HG03095 (cell line): ENCODE data around the gene CPEB4.
A peak's percentile ranks its signal among the peaks of the same experiment; 100 is the strongest.

Experiments
- ATAC-seq: cut with Tn5 transposase; IDR thresholded peaks from one replicate; pipeline ENCODE4 v1.9.1; 2021; ENCODE audit warnings: moderate library complexity; ENCODE audit not compliant: unreplicated experiment

The CPEB4 gene

DNA sequence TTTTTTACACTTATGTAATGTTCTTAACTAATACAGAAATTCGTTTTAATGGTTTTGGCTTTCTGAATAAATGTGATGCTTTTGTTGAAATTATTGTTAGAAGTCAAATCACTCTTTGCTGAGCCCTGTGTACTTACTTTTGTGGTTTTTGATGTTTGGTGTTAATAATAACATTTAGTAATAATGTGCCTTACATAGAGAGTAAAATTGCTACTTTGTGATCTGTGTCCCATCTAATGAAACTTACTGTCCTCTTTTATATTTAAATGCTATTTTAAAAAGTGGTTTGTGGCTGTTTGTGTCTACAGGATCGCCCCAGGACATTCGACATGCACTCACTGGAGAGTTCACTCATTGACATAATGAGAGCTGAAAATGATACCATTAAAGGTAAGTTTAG, 22.1 kb downstream of the CPEB4 start:
- no peak for ATAC-seq

DNA sequence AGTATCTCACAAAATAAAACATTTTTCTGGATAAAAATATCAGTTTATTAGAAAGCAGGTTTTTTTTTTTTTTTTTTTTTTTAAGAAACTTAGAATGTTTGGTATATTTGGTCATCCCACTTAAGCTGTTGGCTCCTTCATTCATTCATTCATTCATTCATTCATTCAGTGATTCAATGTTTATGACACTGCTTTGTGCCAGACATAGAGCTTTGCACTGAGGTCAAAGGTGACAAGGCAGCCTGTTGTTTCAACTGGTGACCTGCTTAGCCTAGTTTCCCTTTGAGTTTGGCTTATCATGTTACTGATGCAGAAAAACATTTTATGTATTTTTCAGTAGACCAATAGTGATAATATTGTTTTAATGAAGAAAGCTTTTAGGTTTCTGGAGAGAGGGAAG, 23.5 kb downstream of the CPEB4 start:
- ATAC-seq = no peak

DNA sequence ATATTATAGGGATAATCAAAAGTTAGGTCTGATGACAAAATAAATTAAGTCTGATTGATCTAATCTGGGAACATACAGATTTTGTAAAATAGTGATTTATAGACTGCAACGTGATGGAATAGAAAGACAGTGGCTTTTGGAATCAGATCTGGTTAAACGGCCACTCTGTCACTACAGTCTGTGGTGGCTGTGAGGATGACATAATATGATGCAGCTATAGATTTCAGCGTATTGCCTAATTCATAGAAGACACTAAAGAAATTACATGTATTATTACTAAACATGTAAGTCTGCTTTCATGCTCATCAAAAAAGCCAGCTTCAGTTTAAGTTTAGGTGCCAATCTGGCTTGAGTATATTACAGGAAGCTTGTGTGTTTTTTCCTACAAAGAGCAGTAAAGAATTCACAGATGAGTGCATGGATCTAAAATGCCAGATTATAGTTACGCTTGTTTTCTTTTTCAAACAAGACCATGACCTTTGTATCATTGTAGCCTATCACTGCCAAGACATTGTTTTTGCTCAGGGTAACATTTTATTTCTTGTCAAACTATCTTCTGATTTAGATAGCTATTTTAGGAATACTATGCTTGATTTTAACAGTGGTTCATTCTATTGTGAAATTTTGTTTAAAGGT, 25.7 kb downstream of the CPEB4 start:
- no peak for ATAC-seq

DNA sequence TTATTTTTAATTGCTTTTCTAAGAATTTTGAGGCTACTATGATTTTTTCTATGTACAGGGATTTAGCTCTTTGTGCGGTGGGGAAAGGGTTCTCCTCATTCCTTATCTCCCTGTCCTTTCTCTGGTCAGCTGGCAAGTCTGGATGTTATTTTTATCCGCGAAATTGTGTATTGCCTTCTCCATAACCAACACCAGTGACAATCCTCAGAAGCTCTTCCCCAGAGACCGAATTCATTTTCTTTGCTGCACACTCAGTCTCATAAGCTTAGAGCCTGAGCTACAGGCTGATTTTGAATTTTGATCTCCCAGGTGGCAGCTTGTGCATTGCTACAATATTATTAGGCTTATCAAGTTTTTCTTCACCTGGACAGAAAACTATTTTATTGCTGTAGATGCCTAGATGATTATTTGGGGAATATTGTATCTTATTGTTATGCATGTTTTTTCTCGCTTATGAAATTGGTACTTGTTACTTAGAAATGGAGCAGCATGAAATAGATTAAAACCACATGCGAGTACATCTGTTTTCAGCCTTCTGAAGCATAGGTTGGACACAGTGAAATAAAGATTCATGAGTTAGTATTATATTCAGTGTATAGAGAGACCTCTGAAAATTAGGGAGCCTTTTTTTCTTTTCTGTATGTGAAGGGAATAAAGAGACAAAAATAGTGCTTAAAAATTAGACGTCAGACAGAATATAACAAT, 27.3 kb downstream of the CPEB4 start:
- ATAC-seq = no peak

DNA sequence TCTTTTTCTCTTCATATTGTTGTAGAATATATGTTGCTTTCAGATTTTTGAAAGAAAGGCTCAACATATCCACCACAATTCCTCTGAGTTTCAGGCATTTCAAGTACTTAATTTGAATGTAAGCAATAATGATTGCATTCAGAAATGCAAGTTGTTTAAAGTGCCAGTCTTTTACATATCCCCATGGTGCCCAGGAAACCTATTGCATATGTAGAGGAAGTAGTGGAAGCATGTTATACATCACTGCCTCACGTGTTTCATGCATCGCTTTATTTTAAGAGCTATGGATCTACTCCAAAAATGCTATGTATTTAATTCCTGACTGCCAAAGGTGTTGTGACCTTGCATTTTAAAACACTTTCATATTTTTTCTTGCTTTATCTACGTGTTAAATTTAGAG, 28.1 kb downstream of the CPEB4 start:
- no peak for ATAC-seq

DNA sequence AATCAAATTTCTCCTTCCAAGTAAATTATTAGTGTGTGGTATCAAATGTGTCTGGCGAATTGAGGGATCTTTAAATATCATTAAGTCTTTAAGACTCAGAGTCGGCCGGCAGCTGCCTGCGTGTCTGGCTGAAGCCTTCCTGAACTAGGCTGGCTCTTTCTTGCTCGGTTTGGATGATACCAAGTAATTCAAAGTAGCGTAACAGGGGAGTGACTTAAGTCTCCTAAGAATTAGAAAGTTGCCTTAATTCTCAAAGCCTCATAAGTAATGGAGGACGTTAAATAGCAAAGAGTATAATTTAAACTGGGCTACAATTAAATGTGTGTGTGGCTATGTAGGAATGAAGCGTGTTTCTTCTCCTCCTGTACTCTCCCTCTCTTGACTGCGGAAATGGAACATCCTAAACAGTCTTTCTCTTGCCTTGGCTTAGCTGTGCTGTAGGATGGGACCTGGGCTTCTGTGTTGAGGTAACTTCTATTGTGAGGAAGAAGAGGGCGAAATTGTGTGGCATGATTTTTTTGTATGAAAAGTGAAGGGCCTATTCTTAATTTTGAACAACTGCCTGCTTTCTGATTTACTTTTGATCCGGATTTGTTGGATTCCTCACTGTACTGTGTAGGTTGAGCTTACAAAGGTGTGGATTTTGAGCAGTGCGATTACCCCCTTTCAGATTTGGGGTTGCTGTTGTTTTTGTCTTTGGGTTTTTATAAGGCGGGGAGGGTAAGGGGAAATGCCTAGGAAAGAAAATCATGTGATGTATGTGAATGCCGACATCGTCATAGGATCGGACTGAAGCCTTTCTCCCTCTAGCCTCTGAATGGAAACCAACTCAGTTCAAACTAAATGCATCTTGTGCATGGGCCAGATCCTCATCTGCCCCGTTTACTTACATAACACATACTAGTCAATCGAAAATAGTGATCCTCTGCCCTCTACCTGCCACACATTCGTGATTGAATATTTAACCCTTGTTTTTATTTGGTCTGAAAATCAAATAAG, 29.9 kb downstream of the CPEB4 start:
- ATAC-seq = peak; percentile 82

DNA sequence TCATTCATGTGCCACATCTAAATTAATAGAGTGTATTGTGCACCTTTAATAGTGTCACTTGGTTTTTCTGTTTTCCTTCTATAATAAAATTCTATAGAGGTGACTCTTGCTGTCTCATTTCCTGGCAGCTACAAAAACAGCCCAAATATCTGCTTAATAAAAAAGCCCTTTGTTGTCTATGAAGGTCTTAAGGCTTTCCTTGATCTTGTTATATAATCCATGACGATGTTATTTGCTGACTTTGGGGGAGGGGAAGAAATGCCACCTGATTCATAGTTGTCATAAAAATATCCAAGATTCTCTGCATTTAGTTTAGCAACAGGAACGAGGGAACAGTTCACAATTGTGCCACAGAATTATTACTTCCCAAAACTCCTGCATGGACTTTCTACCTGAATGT, 31.3 kb downstream of the CPEB4 start:
- no peak for ATAC-seq

DNA sequence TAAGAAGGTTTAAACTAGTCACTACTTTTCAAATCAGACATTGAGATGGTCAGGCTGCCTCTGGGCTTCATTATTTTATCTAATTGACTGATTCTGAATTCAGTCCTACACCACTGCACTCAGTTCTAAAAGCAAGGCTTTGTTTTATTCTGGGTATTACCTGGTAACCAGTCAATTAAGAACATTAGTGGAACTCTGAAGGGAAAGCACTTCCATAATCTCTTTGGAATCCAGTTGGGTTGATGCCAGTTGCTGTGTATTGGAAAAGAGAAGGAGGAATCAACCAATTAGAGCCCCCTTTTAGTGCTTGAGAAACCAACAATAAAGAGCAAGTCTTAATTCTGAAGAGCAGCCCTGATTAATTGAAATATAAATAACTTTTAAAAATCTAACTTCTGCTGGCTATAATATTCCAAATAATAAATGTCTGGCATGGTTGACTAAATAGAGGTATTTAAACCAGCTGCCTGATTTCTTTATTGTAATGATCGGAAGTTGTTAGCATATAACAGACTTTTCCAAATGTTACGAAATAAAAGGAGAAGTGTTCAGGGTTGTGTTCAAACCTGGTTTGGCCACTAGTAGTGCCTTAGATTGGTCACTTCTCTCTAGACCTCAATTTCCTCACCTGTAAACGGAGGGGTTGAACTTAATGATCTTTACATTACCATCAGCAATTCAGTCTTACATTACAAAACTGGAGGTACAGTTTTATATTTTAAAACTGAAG, 32.0 kb downstream of the CPEB4 start:
- ATAC-seq = no peak

DNA sequence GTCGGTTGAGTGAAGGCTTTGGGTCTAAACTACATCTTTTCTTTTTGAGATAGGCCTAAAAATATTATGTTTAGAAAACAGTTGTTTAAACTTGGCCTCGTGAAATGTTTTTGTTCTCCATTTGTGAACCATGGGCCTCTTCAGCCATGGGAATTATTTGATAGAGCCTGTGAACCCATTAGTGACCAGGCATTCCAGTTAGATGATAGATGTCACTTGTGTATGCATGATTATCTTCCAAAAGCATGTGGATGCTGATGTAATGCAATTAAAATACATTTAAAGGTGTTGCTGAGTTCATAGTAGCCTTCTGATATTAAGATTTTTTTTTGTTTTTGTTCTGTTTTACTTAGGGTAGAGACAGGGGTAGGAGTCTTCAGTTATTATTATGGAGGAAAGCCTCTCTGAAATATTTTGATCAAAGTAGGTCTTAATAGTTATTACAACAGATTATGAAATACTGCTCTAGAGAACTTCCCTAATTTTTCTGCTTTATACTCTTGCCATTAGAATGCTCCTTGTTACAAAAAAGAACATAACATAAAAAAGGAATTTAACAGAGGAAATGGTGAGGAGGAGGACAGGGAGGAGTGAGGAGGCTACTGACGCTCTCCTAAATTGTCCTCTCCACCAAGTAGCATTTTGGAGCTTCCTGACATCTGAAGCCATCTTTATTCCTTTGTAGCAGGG, 32.9 kb downstream of the CPEB4 start:
- ATAC-seq = no peak

DNA sequence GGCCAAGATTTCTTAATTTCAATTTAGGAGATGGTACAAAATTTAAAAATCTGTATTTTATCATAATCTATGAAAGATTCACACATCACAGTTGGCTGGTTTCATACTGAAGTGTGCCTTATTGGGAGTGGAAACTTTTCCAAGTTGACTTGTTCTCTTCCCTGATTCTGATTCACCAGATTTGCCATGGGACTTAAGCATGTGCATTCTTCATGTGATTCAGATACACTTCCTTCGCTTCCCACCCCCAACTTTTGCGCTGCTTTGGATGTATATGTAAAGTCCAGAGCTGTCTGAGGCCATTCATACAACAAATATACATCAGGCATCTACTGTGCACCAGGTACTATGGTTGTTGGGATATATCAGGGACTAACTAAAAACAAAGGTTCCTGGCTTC, 34.4 kb downstream of the CPEB4 start:
- no peak for ATAC-seq

DNA sequence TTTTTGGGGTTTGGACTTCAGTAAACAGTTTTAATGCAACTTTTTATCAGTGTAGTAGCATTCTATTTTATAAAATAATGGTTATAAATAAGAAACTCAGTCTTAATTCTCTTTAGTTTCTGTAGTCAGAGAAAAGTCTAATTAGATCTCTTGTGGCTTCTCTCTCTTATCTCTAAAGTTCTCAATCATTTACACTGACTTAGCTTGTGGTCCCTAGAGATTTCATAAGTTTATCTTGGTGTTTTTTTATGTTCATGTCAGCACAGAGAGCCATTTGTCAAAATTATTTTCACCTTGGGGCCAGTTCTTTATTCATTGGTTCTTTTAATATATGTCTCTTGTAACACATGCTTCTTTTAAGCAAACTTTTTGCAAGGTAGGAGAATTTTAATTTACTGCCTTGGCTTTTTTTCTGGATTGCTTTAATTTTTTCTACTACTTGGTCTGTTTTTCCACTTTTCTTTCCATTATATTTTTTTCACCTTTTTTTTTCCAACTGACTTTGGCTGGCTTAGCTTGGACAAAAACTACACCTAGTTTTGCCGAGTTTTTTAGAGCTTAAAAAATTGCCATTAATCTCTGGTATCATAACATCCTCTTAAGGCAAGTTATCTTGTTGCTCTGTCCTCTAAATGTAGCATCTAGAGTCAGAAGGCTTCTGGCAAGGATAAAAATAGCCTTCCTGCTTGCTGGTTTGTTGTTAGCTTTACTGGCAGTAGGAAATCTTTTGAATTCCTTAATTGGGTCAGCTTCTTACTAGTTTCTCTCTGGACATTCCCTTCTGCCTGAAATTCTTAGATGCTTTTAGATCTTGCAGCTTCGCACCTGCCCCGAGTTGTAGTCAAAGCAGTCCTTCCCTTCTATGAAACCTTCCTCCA, 35.3 kb downstream of the CPEB4 start:
- no peak for ATAC-seq

DNA sequence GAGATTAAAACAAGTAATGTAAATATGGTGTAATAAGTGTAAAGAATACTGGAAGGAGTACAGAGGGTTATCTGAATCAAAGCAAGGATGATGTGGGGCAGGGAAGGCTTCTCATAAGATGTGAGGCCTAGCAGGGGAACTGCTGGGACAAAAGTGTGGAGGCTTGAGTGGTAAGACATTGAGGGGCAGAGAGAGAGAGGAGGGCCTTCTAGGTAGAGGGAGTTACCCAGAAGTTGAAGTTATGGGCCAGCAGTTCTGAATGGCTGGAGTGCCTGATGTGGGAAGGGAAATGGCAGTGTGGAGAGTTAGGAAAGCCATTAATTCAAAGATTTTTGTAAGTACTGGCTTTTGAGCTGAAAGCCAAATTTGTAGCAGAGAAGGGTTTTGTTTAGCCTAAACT, 36.8 kb downstream of the CPEB4 start:
- ATAC-seq = no peak

DNA sequence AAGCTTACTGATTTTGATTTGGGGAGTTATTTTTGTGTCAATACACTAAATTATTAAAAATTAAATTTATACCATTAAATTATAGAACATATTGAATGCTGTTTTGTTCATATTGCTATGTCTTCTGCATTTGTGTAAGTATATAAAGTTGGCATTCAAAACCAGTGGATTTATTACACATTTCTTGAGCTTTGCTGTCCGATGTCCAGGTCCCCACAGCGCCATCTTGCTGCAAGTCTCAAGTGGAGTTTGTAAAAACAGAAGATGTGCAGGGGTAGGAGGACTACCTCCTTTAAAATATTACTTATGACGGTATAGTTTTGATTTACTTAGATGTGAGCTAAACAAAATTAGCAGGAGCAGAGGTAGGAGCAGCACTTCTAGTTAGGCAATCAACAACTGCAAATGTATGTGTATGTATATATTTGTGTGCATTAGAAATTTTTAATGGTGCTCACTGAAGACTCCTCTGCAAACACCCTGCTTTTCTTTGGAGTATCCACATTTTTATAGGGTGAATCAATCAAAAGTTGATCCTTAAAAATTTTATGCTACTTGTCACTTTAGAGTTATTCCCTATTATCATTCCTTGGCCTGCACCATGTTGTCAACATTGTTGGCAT, 37.4 kb downstream of the CPEB4 start:
- ATAC-seq = no peak

DNA sequence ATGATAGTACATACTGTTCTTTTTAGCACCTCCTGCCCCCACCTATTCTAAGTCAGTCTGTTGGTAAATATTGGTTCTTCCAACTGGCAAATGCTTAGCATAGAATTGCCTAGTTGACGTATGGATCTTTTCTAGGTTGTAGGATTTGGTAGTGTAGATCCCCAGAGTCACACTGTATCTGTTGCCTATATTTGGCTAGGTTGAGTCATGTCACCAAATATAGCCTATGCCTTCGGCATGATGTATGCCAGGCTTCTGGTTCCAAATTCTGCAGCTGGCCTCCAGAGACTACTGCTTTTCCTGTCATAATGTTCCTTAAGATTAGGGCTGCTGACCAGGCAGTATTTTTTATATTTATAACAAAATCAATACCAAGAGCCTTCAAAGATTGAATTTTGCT, 38.2 kb downstream of the CPEB4 start:
- ATAC-seq = no peak

DNA sequence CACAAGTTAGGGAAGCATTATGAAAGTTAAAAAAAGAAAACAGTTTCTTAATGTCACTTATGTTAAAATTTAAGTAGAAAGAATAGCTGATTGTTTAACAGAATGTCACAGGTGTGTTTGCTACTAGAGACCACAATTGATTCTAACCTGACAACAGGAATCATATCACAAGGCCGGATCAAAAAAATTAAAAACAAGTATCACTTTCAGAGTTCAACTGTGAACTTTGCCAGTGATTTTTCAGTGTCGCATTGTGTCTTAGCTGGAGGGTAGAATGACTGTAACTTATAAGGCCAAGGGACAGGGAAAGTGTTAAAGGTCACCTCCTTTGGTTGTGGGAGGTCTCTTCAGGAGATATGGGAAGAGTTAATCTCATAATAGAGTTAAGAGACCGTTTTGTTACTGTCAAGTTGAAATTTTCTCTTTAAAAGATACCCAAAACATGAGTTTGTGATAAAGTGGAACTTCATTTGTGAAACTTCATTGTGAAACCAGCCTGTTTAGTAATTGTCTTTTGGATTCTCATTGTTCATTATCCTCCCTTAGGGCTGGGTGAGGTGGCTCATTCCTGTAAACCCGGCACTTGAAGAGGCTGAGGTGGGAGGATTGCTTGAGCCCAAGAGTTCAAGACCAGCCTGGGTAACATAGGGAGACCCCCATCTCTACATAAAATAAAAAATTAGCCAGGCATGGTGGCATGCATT, 40.9 kb downstream of the CPEB4 start:
- no peak for ATAC-seq

DNA sequence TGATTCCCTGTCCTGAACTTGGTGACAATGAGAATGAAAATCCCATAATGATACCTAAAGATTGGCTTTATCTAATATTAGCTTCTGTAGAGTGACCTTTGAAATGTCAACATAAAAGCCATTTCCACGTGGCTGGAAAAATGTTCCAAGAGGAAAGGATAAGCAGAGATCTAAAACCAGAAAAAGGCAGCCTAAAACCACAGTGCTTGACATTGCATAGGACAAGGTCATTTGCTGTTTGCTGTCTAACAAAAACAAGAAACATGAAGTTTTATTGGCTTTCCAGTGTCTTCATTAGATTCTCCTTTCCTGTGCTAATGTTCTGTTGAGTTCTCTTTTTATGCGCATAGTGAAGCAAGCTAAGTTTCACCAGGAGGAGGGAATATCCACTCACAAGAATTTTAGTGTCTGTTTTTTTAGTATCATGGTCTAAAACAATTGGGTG, 44.6 kb downstream of the CPEB4 start:
- no peak for ATAC-seq

DNA sequence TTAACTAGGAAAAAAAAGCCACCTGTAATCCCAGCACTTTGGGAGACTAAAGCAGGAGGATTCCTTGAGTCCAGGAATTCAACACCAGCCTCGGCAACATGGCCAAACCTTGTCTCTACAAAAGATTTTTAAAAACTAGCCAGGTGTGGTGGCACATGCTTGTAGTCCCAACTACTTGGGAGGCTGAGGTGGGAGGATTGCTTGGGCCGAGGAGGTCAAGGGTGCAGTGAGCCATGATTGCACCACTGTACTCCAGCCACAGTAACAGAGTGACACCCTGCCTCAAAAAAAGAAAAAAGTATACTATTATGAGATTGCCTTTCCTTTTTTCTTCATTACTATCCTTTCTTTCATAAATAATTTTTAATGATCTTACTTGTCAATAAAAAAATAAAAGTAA, 45.8 kb downstream of the CPEB4 start:
- ATAC-seq = no peak

DNA sequence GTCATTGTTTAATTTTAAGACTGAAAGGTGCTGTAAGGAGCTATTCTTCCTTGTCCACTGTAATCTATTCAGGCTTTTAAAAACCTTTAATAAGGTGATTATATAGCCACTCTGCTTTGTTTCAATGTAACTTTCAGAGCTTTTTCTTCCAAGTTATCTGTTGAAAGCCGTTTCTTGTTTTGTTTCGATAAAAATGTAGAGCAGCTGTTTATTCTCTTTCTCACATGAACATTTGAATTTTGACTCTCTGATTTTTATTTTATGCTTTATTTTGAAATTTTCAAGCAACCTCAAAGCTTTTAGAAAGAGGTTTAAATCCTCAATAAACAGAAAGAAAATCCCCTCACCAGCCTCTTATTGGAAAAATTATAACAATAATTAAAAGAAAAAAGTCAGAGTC, 47.2 kb downstream of the CPEB4 start:
- ATAC-seq = no peak
